ENCODE measurements around the gene LCA5.
"Not testable (repeated sequence)": the region's sequence is repeated elsewhere in the genome, so short reads cannot be mapped to it uniquely, and the experiment has no call there.

Gene LCA5

DNA sequence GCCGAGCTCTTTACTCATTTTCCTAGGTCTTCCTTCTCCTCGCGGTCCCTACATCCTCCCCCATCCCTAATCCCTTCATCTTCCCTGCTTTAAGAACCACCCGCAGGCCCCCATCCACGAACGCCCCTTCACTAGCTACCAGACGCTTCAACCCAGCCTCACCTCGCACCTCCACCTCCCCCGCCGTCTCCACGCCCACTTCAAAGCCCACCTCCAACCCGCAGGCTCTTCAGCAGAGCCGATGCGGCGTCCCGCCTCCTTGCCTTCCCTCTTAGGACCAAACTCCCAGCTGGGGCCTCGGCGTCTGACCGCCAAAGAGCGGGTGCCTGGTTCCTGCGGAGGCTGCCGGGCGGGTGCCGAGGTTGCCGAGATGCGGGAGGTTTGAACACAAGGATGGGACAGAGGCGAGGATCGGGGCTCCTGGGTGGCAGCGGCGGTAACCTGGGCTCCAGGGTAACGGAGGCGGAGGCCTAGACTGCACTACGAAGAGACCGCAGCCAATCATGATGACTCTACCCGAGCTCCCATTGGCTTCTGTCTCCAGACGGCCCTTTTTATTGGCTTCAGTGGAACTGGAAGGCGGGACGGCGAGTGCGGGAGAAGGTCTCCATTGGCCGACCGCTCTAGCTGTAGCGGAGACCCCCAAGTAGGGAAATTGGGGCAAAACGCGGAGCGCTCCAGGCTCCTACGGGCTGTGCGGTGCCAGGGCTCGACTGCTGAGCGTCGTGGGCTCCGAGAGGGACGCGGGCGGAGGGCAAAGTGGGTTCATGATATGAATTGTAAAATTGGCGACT is at the start of gene LCA5:
TSS of gene LCA5 (minus strand) at position 477 of the 794 bp plus-strand sequence. CDS start 18,536 bp downstream, outside the sequence.
- no peak within 1 kb of the TSS for H3K4me3 ChIP-seq (ENCODE audit: low read depth in 1 of 2, low read length in 2 of 2)
- H3K4me2 ChIP-seq (ENCODE audit: insufficient read depth, low read length), result no peak within 1 kb of the TSS
- H3K27ac ChIP-seq (ENCODE audit: low read length), result no peak within 1 kb of the TSS
- DNase-seq (no peak), ATAC-seq (ENCODE audit: insufficient read depth, low read depth) (peak; percentile 19; the same call in 1 of the 3 replicates)
- peaks cover 23% of the 10 kb centered on the region for H3K27me3 ChIP-seq (ENCODE audit: insufficient read depth, low read length, poor library complexity)
- no peaks in the 10 kb centered on the region for H3K4me1 ChIP-seq (ENCODE audit: insufficient read depth, low read length)
- H3K9me3 ChIP-seq (ENCODE audit: insufficient read depth, low read length, severe bottlenecking), result no peaks in the 10 kb centered on the region
- no peaks in the 10 kb centered on the region for H3K79me2 ChIP-seq (ENCODE audit: insufficient read depth, low read length)
- no peak within 1 kb of the TSS for H3K9ac ChIP-seq (ENCODE audit: low read depth, low read length)
- no peaks in the 10 kb centered on the region for H4K20me1 ChIP-seq (ENCODE audit: insufficient read depth, low read length)
- no peaks in the 10 kb centered on the region for H3K36me3 ChIP-seq (ENCODE audit: insufficient read depth, low read length)
- TF ChIP-seq CTCF (IDR thresholded peaks at IDR 0.05; ENCODE audit: borderline replicate concordance, extremely low read depth, low read length, poor library complexity, severe bottlenecking), result no peak
- TF ChIP-seq EZH2 (IDR thresholded peaks at IDR 0.05; ENCODE audit: borderline replicate concordance, low read depth, low read length, severe bottlenecking), result no peak
- no peak within 1 kb of the TSS for H2AFZ ChIP-seq (ENCODE audit: low read depth, low read length)

DNA sequence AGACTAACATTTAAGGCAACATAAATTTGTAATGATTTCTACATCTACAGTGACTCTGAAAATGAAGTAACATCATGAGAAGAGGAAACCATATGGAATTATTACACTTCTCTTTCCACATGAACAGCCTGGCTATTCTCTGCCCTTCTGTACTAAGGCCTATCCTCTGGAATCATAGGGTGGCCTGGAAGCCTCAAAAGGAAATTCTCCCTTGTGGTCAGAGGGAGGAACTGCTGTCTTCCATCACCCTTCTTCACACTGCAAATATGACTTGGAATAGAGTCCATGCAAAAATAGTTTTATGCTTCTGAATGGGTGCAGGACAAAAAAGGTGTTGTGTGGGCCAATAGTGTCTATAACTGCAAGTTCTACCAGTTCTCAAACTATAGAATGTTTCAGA is 49.3 kb upstream of the LCA5 start:
- Histone ChIP-seq H3K27ac (ENCODE audit: low read length) (no peak overlapping the region), H3K9ac (ENCODE audit: low read depth, low read length) (no peak overlapping the region), H3K27me3 (ENCODE audit: insufficient read depth, low read length, poor library complexity) (no peaks in the 10 kb centered on the region), H4K20me1 (ENCODE audit: insufficient read depth, low read length) (no peaks in the 10 kb centered on the region), H3K9me3 (ENCODE audit: insufficient read depth, low read length, severe bottlenecking) (no peaks in the 10 kb centered on the region), H3K4me3 (ENCODE audit: low read depth in 1 of 2, low read length in 2 of 2) (no peak overlapping the region), H2AFZ (ENCODE audit: low read depth, low read length) (no peak overlapping the region), H3K4me2 (ENCODE audit: insufficient read depth, low read length) (no peak overlapping the region), H3K4me1 (ENCODE audit: insufficient read depth, low read length) (no peaks in the 10 kb centered on the region), H3K79me2 (ENCODE audit: insufficient read depth, low read length) (no peaks in the 10 kb centered on the region), H3K36me3 (ENCODE audit: insufficient read depth, low read length) (no peaks in the 10 kb centered on the region)
- DNase-seq, result no peak
- TF ChIP-seq EZH2 (IDR thresholded peaks at IDR 0.05; ENCODE audit: borderline replicate concordance, low read depth, low read length, severe bottlenecking) (no peak), CTCF (IDR thresholded peaks at IDR 0.05; ENCODE audit: borderline replicate concordance, extremely low read depth, low read length, poor library complexity, severe bottlenecking) (peak; percentile 49)
- ATAC-seq (ENCODE audit: insufficient read depth, low read depth), result 0 out of 3 replicates have a peak, but pooled peaks have one; percentile 48

- ATAC-seq (ENCODE audit: insufficient read depth, low read depth) (no peak), DNase-seq (no peak)
- Histone ChIP-seq H3K4me3 (ENCODE audit: low read depth in 1 of 2, low read length in 2 of 2) (no peak overlapping the region), H2AFZ (ENCODE audit: low read depth, low read length) (no peak overlapping the region), H3K79me2 (ENCODE audit: insufficient read depth, low read length) (no peaks in the 10 kb centered on the region), H3K36me3 (ENCODE audit: insufficient read depth, low read length) (no peaks in the 10 kb centered on the region), H3K9ac (ENCODE audit: low read depth, low read length) (no peak overlapping the region), H4K20me1 (ENCODE audit: insufficient read depth, low read length) (no peaks in the 10 kb centered on the region), H3K27me3 (ENCODE audit: insufficient read depth, low read length, poor library complexity) (no peaks in the 10 kb centered on the region), H3K9me3 (ENCODE audit: insufficient read depth, low read length, severe bottlenecking) (no peaks in the 10 kb centered on the region), H3K4me2 (ENCODE audit: insufficient read depth, low read length) (no peak overlapping the region), H3K27ac (ENCODE audit: low read length) (no peak overlapping the region), H3K4me1 (ENCODE audit: insufficient read depth, low read length) (no peaks in the 10 kb centered on the region)
- no peak for TF ChIP-seq EZH2 (IDR thresholded peaks at IDR 0.05; ENCODE audit: borderline replicate concordance, low read depth, low read length, severe bottlenecking)
- TF ChIP-seq CTCF (IDR thresholded peaks at IDR 0.05; ENCODE audit: borderline replicate concordance, extremely low read depth, low read length, poor library complexity, severe bottlenecking), result no peak
Measured at GRCh38 chr6:79584332-79584731, 47.1 kb upstream of the LCA5 start.

- not testable (repeated sequence) for H3K4me1 ChIP-seq (ENCODE audit: insufficient read depth, low read length); H3K4me2 ChIP-seq (ENCODE audit: insufficient read depth, low read length); H3K9ac ChIP-seq (ENCODE audit: low read depth, low read length); ATAC-seq (ENCODE audit: insufficient read depth, low read depth); H3K79me2 ChIP-seq (ENCODE audit: insufficient read depth, low read length); H4K20me1 ChIP-seq (ENCODE audit: insufficient read depth, low read length); H3K36me3 ChIP-seq (ENCODE audit: insufficient read depth, low read length); H3K4me3 ChIP-seq (ENCODE audit: low read depth in 1 of 2, low read length in 2 of 2); H3K27me3 ChIP-seq (ENCODE audit: insufficient read depth, low read length, poor library complexity); H3K9me3 ChIP-seq (ENCODE audit: insufficient read depth, low read length, severe bottlenecking); H2AFZ ChIP-seq (ENCODE audit: low read depth, low read length); H3K27ac ChIP-seq (ENCODE audit: low read length); DNase-seq
Measured at GRCh38 chr6:79577926-79578325, 40.7 kb upstream of the LCA5 start.
